CD4-positive, alpha-beta T cell treated with Interleukin-17A for 4 hours (primary cell): ENCODE measurements around the gene MAD1L1.

Experiments used
- DNase-seq: peaks from one replicate; pipeline ENCODE4 v3.0.0-alpha.2; 2020; ENCODE audit warnings: mixed read lengths

The MAD1L1 gene

DNA sequence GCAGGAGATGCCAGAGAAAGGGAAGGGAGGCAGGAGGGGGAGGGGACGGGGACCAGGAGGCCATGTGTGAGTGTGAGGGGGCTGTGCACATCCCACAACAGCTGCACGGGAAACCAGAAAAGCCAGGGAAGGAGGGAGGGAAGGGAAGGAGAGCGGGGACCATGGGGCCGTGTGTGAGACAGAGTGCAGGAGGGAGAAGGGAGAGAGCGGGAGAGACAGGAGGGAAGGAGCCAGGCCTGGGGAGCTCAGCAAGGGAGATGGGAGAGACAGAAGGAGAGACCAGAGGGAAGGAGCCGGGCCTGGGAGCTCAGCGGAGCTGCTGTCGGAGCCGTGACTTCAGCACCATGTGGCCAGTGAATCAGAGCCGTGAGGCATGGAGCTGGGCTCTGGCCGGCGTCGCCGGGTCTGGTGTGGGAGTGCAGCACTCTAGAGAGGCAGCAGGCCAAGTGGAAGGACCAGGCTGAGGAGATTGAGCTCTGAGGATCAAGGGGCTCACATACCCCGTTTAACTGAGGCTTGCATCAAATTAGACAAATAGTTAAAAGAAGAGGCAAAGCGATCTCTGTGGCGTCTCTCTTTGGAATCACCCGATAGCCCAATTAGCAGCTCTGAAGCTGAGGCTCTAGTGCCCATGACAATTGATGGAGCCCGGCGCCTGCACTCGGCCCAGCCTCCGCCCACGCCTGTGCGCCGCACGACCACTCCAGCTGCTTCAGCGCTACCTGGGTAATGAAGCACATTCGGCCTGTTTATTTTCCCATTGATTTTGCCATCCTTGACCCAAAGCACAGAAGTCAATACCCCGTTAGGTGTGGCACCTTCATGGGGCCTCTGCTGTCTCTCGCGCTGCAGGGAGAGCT is 150.4 kb downstream of the MAD1L1 start:
- DNase-seq: no peak

DNA sequence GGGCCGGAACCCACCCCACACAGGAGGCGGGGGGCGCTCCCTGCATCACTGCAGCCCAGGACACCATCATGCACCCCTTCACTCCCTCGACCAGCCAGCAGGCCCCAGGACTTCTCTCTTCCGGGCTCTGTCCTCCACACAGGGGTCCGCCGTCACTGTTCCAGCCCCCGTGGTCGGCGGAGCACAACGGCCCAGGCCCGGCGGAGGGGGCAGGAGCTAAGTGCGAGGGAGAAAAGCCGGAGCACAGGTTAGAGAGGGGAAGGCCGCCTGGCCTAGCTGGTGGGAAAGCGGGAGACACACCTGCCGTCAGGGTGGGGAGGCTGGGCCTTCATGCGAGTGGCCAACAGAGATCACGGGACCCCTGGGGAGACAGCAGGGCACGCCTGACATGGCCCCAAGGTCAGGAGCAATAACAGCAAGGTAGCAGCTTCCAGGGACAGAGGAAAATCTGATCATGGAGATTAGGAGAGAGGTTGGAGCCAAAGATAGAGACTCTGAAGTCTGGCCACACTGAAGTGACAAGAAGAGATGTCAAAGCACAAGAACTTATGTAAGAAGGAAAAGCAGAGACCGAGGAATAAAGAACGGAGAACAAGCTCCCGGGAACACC is 151.1 kb downstream of the MAD1L1 start:
- no peak for DNase-seq

DNA sequence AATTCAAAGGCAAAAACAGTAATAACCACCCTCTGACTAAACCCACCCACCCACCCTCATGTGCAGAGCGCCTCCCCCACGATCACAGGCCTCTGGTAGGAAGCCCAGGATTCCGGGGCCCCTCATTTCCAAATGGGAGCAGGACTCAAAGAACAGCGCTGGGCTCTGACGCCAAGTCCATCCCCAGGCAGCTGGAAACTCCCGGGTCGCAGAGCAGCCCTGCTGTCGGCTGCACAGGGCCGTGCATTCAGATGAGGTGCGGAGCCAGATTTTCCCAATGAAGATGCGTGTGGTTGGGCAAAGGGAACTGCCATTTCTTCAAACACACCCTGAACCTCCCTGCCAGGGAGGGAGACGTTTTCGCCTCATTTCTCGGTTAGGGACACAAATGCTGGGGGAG is 152.3 kb downstream of the MAD1L1 start:
- no peak for DNase-seq

DNA sequence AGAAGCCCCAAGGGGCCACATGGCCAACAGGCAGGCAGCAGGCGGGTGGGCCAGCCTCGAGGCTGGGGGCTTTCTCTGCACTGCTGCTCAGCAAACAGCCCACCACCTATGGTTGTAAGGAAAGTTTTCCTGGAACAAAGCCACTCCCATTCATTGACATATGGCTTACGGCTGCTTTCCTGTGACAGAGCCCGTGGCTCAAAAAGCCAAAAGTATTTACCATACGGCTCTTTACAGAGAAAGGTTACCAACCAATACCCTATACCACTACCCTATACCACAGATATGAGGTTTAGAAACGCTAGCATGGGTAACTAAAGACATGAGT is 152.7 kb downstream of the MAD1L1 start:
- no peak for DNase-seq

DNA sequence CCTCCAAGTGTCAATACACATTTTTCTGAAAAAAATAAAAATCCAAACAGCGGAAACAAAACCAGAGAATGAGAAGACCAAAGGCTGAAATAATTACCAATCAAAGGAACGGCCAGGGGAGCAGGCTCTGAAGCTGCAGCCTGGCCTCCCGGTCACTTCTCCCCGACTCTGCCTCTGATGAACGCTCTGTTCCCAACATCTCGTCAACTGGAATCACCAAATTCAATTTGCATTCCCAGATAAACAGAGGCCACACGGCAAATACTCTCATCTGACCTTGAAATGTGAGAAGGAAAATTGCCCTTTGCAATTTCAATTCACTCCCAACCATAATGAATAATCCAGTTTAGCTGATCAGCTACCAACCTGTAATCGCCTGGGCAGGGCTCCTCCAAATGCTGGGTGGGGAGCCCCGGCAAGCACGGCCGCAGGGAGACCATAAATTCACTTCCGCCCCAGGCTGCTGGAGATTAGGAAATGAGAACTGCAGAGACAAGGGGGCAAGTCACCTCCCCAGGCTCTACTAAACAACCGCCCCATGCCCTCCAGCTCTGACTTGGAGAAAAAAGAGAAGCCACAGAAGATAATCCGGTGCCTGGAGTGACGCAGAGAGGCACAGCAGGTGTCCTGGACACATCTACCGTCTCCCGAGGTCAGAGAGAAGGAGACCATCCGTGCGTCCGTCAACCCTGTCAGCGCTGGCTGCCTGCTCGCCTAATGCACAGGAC is 153.2 kb downstream of the MAD1L1 start:
- no peak for DNase-seq

DNA sequence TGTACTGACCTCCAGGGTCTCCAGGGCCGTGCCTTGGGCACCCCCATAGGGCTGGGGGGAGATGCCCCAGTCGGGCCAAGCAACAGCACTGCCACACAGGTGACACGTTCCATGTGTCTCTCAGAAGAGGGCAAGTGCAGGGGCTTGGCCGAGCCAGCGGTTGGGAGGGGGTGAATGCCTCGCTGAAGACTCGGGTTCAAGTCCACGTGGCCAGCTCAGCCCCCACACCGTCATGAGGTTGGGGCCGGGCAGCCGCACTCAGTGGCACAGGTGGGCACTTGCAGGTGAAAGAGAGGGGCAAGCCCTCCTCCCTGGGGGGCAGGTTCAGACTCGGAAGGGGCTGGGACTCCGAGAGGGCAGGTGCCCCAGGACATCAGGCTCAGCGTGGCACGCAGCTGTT is 153.8 kb downstream of the MAD1L1 start:
- DNase-seq: no peak

DNA sequence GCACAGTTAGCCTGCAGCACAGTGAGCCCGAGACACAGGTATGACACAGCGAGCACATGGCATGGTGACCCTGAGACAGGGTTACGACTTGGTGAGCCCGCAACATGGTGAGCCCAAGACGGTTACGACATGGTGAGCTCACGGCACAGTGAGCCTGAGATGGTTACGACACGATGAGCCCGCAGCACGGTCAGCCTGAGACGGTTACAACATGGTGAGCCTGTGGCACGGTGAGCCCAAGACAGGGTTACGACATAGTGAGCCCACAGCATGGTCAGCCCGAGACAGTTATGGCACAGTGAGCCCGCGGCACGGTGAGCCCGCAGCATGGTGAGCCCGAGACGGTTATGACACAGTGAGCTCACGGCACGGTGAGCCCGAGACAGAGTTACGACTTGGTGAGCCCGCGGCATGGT is 156.1 kb downstream of the MAD1L1 start:
- no peak for DNase-seq

DNA sequence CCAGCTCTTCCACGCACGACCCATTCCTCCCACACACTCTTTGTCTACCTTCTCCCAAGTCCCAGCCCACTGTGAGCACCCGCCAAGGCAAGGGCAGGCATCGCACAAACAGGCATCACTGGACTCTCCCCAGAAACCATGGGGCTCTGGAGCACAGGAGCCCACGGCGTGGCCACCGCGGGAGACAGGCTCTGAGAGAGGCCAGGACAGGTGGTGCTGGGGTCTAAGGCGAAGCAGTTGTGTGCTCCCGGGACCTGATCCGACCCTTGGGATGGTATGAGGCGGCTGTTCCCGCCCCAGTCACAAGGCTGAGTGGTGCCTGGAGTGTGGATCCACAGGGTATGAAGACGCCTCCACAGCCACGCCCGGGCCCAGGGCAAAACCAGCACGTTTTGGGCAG is 156.9 kb downstream of the MAD1L1 start:
- DNase-seq: no peak

DNA sequence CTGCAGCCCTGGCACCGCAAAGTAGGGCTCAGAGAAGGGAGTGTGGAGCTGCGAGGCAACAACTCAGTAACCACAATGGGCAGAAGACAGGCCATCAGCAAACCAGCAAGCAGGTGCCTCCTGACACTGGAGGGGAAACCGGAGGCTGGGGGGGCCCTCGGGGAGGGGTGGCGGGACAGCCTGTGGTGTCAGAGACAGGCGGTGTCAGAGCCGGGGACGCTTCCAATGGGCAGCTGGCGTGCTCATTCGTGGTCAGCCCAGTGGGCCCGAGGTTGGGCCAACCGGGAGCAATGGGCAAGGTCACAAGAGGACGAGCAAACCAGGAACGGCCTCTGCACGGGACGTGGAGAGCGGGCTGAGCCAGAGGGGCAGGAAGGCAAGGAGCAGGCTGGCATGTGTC is 158.1 kb downstream of the MAD1L1 start:
- DNase-seq: no peak

DNA sequence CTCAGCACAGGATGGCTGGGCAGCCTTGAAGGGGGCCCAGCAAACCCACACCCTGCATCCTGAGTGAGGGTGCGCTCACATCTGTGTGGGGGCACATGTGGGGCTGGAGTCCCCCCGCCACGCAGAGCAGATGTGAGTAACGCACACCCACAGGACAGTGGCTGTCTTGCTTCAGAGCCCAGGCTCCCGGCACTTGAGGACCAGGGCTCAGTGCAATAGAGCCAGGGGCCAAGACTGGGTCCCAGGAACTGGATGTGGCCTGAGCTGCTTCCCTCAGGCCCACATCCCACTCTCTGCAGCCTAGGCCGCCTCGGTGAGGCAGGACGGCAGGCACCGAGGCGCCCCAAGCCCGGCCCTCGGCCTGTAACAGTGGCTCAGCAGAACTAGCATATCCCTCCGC is 159.9 kb downstream of the MAD1L1 start:
- no peak for DNase-seq

DNA sequence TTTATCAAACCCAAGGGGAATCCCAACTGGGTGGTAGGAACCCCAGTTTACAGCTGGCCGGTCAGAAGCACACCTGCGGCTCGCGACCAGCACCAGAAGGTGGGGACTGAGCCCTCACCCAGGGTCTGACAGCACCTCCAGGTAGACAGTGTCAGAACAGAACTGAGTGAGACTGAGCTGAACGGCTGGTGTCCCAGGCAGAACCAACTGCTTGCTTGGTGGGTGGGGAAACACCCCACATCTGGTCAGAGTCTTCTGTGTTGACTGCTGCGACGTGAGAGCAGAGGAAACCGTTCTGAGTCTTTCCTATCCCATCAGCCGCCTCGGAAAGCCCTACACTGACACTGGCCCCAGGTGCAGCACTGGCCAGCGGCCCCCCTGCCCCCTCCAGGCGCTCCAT is 160.7 kb downstream of the MAD1L1 start:
- no peak for DNase-seq

DNA sequence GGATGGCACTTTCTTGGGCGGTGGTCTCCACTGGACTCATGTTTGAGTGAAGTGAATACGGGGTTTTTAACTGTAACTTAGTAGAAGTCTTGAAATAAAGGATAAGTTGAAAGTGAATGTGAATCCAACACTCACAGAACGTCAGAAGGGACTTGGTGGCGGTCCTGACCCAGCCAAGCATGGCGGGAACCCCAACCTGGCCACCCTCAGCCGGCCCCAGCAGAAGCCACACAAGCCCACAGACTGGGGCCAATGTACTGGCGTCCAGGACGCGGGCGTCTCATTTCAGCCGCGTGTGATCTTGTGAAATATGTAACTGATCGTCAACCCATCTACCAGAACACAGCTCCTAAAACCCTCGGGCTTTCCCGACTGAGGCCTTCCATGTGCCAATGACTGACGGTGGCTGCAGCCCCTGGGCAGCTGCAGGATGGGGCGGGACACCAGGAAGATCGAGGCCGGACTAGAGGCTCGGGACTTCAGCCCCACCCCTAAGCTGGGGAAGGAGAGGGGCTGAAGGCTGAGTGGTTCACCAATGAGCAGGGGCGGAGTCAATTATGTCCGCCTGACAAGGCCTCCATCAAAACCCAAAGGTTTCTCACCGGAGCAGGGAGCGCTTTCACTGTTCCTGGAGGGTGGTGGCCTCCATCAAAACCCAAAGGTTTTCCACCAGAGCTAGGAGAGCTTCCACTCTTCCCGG is 161.5 kb downstream of the MAD1L1 start:
- no peak for DNase-seq

DNA sequence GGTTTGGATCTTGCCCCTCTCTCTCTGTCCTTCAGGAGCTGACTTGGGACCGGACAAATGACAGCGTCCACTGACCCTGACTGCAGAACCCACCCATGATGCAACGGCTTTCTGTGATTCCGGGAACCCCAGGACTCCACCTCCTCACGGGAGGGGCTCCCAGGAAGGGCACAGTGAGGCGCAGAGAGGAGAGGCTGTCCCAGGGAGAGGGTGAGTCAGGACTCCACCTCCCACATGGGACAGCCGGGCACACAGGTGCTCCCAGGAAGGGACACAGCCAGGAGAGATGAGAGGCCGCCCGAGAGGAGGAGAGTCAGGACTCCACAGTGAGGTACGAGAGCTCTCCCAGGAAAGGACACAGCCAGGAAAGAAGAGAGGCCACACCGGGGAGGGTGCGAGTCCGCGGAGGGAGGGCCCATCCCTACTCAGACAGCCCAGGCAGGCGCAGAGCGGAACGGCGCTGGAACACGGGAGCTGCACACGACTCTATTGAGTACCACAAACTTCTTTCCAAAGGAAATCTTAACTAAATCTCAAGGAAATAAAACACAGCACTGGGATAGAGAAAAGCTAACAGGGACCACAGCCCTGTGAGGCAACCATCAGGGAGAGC is 162.5 kb downstream of the MAD1L1 start:
- no peak for DNase-seq

DNA sequence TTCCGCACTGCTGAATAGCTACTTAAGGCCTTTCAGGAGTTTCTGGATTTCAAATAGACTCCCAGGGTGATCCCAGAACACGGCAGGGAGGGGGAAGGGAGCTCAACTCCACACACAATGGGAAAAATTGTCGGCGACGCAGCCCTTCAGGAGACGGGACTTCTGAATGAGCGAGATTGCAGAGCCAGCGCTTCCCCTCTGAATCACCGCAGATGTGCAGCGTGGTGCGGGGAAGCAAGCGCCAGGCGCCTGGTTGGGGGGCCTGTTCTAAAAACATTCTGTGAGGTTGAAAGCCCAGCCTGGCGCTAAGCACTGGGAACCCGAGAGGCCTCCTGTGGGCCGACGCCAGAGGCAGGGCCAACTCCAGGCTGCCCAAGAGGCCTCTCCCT is 163.3 kb downstream of the MAD1L1 start:
- DNase-seq: no peak

DNA sequence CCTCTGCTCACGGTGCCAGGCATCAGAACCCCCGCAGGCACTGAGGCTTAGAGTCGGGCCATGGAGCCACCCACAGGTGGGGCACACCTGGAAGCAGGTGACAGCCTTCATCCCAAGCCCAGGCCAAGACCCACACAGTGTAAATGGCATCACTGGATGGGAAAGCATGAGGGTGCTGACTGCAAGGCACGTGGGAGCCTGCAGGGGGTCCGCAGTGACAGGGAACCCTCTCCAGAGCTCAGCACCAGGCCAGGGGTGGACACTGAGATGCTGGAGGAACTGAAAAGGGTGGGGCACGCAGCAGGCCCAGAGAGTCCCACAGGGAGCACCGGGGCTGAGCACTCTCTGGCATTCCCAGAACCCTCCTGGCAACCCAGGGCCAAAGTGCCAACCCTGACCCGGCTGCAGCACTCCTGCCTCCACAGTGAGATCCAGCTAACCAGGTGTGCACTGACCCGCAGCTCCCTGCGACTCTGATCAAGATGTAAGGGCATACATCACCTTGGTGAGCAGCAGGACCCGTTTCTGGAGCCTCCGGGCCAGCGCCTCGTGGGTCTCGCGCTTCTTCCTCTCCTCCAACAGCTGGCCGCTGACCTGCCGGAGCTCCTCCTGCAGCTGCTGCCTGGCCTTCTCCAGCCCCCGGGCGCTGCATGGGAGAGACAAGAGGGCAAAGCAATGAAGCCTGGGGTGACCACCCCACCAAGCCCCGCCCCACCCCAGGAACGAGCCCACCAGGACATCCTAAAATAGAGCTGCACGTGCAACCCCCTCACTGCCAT is 163.9 kb downstream of the MAD1L1 start:
- no peak for DNase-seq

DNA sequence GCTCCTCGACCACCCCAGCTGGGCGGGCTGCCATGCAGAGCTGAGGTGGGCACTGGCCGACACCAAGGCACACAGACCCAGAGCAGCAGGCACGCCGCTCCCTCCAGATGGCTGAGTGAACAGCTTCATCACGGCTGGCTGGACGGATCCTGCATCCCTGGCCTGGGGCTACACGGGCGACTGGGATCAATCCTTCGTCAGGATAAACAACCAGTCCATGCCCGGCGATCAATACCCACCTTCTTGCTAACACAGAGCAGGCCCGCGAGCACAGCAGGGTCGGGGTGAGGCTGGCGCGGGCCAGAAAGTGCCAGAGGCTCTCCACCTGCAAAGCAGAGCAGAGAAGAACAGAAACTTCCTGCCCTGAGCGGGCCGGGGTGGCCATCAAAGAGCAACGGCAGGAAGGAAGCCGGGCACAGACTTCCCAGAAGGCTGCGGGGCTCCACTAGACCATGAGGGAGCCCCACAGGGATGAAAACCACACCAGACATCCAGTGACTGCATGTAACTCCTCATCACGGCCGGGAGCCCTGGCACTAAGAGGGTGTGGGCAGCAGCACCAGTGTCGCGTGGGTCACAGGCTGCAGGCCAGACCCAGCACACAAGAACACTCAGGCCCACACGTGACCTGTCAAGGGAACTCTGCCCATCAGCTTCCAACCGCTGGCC is 166.4 kb downstream of the MAD1L1 start:
- DNase-seq: peak; percentile 72

DNA sequence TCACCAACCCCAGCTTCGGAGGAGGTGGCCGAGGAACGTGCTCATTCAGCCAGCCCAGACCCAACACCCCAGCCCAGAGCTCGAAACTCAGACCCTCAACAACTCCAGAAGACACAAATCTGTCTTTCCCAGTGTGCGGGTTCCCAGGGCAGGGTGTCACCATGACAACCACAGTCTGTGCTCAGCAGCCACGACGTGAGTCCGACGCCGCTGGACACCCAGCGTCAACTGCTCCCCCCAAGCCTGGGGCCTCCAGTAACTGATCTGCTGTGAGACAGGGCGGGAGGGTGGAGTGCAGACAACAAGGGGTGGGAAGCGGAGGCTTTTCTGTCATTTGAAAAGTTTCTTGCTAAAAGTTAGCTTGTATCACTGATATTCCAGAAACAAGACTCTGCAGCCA is 167.2 kb downstream of the MAD1L1 start:
- DNase-seq: no peak

DNA sequence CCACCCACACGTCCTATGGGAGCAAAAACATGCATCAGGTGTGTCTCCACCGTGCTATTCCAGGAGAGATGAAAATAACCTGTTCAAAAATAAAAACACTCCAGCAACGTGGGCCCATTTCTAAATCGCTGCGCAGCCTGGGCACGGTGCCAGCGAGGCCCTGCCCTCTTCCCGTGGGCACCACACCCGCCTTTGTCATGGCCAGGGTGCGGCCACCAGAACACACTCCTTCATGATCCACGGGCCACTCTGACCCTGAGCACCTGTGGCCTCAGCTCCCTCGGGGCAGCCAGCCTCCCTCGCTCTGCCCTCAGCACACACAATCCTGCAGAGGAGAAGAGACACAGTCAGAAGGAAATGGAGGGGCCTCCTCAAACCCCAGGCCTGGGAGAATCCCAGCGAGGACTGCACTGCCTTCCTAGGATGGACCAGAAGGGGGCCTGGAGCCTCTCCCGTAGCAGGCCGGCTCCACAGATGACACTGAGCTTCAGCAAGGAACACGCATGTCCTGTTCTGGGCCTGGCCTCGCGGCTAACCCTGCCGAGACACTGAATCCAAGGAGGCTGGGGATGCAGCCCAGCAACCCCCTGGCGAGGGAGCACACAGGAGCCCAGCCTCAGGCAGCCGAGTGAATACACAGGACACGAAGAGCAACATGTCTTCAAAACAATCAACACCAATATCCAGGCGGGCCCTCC is 169.0 kb downstream of the MAD1L1 start:
- peak; percentile 22 for DNase-seq

DNA sequence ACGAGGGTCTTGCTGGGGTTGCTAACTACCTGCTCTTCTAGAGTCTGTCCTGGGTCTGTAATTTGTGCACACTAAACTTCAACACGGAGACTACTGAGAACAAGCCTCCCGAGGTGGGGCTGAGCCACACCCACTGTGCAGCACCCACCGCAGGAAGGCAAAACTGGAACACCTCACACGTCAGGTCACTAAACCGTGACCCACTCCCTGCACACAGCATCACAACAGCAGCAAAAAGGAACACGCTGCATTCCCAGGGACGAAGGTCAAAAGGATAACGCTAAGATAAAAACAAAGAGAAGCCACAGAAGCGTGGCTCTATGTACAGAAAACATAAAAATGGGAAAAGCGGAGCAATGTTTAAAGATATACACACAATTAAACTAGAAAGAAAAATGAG is 170.1 kb downstream of the MAD1L1 start:
- no peak for DNase-seq

DNA sequence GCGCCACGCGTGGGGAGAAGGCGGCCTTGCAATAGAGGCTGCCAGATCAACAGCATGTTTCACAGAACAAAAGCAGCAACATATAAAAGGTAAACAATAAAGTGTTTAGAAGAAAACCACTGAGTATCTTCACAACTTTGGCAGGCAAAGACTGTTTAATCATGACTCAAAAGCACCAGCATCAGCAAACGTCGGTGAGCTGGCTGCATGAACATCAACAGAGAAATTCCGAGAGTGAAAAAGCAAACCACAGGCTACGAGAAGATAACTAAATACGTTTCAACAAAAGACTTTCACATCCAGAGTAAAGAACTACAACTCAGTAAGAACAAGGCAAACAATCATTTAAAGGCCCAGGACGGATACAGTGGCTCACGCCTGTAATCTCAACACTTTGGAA is 172.0 kb downstream of the MAD1L1 start:
- no peak for DNase-seq
